NCI-H345 treated with DMSO at 0.1 percent for 48 hours (cell line): ENCODE measurements around the gene PTPRG.

ENCODE experiments used
- DNase-seq: peaks from one replicate; lab custom pipeline; 2025; ENCODE audit not compliant: unreplicated experiment; lab: John Stamatoyannopoulos, UW

PTPRG gene

DNA sequence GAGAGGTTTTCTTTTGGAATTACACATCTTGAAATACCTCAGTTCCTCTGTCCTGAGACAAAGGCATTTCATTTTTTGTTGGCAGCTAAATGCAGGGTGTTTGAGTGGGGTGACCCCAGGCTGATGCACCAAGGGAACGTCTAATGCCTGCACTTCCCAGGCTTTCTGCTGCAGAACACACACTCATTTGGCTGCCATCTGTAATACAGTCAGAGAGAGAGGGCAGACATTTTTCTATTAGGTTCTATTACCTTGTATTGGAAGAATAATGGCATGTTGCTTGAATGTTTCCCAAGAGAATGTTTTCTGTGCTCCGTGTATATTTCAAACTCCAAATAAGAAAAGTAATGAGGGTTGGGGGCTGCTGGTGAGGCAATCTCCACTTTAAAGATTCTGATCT lies 87.1 kb downstream of the PTPRG start:
- DNase-seq = no peak

GRCh38 chr3:61649381-61650170 lies 88.2 kb downstream of the PTPRG start:
- DNase-seq = no peak

DNA sequence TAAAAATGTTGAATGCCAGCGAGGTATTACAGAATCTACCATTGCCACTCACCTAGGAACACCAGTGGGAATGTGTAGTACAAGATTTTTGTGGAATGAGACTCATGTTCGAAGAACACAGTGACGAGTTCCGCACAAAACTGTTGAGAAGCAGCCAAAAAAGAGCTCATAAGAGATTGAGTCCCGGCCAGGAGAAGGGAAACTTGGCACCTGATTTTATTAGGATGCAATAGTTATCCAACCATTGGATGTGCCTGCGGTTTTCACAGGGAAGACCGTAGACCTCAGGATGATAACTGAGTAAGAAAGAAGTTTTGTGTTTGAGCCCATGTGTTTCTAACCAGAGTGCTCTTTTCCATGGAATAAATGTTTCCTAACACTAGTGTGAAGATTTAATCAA lies 88.9 kb downstream of the PTPRG start:
- DNase-seq = no peak

DNA sequence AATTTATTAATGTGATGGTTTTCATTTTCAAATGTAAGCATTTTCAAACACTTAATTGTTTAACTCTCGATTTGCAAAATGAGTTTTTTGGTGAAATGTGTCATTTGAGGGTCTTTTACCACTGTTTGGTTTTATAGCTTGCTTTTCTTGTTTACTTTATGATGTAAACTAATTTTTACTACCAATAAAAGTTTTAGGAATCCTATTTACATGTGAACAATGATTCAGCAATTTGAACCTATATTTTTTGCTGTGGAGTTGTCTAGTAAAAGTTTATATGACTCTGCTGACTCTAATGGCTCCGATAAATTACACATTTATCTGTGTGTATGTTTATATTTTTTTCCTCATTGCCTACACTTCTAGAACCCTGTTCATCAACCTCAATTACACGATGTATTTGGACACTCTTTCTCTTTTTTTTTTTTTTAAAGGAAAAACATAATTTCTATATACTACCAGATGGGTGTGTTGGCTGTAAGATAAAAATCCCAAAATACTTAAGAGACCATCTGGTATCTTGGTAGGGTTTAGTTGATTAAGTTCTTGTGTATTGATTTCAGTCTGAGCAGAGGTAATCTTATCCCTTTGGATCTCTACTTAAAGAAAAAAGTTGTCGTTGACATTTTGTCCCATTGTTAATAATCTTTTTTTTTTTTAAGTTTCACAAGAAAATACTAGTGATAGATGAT lies 89.5 kb downstream of the PTPRG start:
- DNase-seq = no peak

- DNase-seq = peak; percentile 15
Observed at GRCh38 chr3:61657689-61658088, 96.3 kb downstream of the PTPRG start.

- no peak for DNase-seq
Observed at GRCh38 chr3:61662861-61663260, 101.5 kb downstream of the PTPRG start.

- DNase-seq = no peak
Observed at GRCh38 chr3:61663356-61664104, 102.2 kb downstream of the PTPRG start.

GRCh38 chr3:61664105-61664482 lies 102.7 kb downstream of the PTPRG start:
- DNase-seq = no peak

DNA sequence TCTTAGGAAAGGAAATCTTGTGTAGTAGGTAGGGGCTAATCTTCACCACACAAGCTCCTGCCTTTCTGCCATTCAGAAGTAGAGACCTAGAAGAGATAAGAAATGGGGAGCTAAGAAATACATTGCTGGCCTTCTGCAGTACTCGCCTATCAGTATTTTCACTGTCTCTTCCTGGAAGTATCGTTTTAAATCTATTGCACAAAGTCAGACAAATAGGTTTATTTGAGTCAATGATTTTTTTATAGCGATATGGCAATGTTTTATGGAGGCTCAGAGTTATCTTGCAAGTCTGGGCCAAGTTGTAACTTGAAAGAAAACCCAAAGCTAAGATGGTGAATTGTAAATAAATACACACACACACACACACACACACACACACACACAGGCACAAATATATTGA lies 103.8 kb downstream of the PTPRG start:
- no peak for DNase-seq

- DNase-seq = no peak
Observed at GRCh38 chr3:61665987-61666386, 104.6 kb downstream of the PTPRG start.

DNA sequence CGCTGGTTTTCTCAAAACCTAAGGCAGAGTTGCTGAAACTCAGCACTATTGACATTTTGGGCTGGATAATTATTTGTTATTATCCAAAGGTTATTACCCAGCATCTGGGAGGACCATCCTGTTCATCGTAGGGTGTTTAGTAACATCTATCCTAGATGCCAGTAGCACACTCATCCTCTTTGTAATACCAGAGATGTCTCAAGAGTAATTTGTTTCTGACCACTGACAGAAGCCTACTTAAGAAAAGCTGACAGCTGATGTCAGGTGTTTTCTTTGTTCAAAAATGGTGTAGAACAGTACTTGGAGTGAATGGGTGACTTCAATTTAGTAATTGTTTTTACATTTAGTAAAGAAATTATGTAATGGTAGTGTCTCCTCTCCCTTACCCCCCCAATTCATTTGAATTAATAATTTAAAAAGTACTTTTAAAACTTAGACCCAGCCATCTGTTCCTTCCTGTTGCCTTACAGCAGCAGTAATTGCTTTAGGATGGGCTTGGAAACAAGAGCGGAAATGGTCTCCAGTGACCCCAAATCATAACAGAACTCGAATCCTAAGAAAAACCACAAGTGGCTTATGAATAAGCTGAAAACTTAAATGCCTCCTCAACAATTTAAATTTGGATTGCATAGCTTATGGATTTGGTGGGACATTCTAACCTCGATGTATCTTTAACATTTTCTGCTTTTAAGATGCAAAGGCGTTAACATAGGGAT lies 105.4 kb downstream of the PTPRG start:
- no peak for DNase-seq

DNA sequence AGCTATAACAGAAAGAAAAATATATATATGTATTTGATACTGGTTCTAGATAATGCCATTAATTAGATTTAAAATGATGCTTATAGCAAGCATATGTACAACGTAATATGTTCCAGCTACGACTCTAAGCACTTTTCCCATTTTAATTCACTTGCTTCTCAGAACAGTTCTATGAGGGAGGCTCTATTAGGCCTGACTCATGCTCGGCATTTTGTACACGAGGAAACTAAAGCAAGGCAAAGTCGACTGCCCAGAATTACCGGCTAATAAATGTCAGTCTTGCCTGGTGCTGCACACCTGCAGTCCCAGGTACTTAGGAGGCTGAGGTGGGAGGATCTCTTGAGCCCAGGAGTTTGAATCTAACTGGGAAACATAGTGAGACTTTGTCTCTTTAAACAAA lies 106.0 kb downstream of the PTPRG start:
- no peak for DNase-seq

GRCh38 chr3:61667814-61668213 lies 106.4 kb downstream of the PTPRG start:
- DNase-seq = no peak

DNA sequence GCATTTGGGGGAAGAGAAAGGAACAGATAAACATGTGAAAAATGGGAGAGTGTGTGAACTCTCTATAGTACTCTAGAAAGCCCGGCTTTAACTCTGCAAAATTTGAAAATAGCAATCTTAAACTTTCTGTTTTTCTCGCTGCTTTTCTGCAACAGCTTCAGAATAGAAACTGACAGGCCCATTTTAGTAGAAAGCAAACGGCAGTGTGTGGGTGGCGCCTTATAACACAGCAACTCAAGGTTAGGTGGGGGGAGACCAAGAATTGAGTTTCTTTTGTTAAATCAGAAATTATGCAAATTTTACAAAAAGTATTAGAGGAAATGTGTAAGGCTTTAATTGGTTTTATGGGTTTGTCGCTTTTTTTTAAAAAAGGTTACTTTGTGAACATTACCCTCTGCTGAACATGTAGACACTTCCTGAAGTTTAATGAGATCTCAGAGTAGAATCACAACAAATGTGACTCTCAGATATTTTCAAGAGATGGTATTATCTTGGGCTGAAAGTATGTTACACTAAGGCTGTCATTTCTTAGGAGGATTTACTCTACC lies 107.0 kb downstream of the PTPRG start:
- no peak for DNase-seq

GRCh38 chr3:61669203-61669602 lies 107.8 kb downstream of the PTPRG start:
- DNase-seq = no peak

GRCh38 chr3:61669668-61670299 lies 108.4 kb downstream of the PTPRG start:
- DNase-seq = no peak

GRCh38 chr3:61673651-61674050 lies 112.3 kb downstream of the PTPRG start:
- no peak for DNase-seq

- DNase-seq = no peak
Observed at GRCh38 chr3:61674596-61674995, 113.2 kb downstream of the PTPRG start.

DNA sequence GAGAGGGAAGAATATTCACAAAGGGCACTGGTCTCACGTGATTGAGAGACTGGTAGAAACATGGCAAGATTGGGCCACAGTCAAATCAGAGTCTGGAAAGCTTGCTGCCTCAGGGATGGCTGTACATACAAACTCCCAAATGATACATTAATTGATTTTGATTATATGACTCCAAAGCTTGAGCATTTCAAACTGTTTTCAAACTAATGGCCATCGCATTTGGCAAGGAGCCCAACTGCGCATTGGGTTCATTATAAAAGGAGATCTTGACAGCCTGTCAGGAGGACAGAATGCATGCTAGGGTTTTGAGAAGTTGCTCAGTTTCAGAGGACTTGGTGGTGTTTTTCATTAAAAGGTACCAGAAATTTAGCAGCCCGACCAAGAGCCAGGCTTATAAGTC lies 117.7 kb downstream of the PTPRG start:
- DNase-seq = no peak

- DNase-seq = no peak
Observed at GRCh38 chr3:61680617-61681016, 119.2 kb downstream of the PTPRG start.

- no peak for DNase-seq
Observed at GRCh38 chr3:61681636-61682035, 120.3 kb downstream of the PTPRG start.
